GM12801 (cell line): Measurements from ENCODE around the gene MPZL2.

ENCODE experiments used
- CTCF ChIP-seq: IDR thresholded peaks from one replicate; pipeline ENCODE4 v1.5.1; 2011; ENCODE audit warnings: control low read depth; ENCODE audit not compliant: insufficient read length; ENCODE audit errors: extremely low read depth

Gene MPZL2

GRCh38 chr11:118233377-118233776 is 30.7 kb downstream of the MPZL2 start:
- TF ChIP-seq CTCF = no peak

GRCh38 chr11:118232659-118233058 is 31.4 kb downstream of the MPZL2 start:
- TF ChIP-seq CTCF = no peak

- no peak for TF ChIP-seq CTCF
These were observed 32.6 kb downstream of the MPZL2 start for GRCh38 chr11:118231461-118231860.

DNA sequence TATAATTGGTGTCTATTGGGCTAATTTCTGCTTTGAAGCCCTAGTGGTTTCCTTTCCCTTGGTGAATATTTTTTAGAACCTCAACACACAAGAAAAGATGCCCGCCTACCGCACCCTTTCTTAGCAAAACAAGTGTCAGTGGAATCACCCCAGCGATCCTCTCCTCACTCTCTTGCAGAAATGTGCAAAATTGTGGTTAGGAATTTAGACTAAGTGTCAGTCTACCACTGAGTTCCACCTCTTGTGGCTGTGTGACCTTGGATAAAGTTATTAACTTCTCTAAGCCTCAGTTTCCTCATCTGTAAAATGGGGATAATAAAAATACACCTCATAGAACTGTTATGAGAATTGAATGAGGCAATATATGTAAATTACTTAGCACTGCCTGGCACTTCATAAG is 34.0 kb downstream of the MPZL2 start:
- TF ChIP-seq CTCF = no peak

- no peak for TF ChIP-seq CTCF
These were observed 34.7 kb downstream of the MPZL2 start for GRCh38 chr11:118229274-118229847.

DNA sequence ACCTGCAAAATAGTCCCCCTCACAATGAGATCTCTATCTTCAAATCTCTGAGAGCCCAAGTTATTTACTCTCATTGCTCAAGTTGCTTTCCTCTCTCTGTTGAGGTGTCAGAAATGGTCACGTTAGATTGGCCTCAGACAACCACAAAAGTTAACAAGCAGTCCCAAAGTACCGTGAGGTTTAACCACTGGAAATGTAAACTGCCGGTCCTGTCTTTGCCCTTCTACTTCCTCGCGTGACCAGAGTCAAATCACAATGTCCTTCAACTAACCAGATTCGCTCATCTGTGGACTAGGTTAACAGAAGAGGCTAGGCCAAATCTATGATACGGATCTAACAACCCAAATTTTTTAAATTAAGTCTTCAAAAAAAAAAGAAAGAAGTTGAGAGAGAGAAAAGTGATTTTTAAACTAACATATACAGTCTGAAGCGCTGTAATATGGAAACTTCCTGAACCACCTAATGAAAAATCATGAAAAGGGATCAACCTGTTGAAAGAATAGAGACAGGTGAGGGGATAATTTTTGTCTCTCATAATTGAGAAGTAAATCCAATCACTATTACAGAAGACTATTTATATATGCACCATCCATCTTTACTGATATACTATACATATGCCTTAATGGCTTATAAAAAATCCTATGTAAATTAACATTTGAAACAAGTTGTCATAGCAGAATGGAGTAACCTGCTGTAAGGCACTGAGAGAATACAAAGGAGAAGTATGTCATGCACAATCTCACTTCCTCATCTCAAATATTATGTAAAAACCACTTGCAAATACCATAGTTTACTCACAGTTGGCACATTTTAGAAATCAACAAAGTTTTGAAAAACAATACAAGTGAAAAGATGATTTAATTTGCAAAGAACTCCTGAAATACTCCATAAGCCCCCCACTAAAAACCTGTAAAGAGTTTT is 36.0 kb downstream of the MPZL2 start:
- TF ChIP-seq CTCF = no peak

GRCh38 chr11:118226781-118227180 is 37.3 kb downstream of the MPZL2 start:
- no peak for TF ChIP-seq CTCF
